B cell (primary cell): ENCODE data around the gene MDGA2.

Experiments
- CTCF ChIP-seq: fragments of 200-600 bp; IDR thresholded peaks from one replicate; pipeline ENCODE4 v1.8.0; 2022; ENCODE audit warnings: antibody characterized with exemption, mild to moderate bottlenecking
- EZH2 ChIP-seq: IDR thresholded peaks from 2 replicates; pipeline ENCODE4 v1.6.1; 2012; ENCODE audit warnings: borderline replicate concordance, low read depth, mild to moderate bottlenecking, moderate library complexity, low read length; ENCODE audit not compliant: insufficient read depth, poor library complexity, severe bottlenecking

- TF ChIP-seq CTCF (no peak), EZH2 (no peak)
Measured at GRCh38 chr14:47662466-47662865, 12.9 kb downstream of the MDGA2 start.
